Stimulated activated CD8-positive, alpha-beta memory T cell treated with anti-CD3 and anti-CD28 coated beads, Interleukin-4, amount 100 ng/mL, for 24 hours (primary cell): ENCODE measurements around the gene FAM81A.
"Not testable (repeated sequence)": the region's sequence is repeated elsewhere in the genome, so short reads cannot be mapped to it uniquely, and the experiment has no call there.

Source experiments
- DNase-seq: peaks from one replicate; pipeline ENCODE4 v3.0.0-alpha.2; 2020; ENCODE audit warnings: low read depth

FAM81A gene

GRCh38 chr15:59428898-59429297 lies 9.1 kb upstream of the FAM81A start:
- DNase-seq = not testable (repeated sequence)

DNA sequence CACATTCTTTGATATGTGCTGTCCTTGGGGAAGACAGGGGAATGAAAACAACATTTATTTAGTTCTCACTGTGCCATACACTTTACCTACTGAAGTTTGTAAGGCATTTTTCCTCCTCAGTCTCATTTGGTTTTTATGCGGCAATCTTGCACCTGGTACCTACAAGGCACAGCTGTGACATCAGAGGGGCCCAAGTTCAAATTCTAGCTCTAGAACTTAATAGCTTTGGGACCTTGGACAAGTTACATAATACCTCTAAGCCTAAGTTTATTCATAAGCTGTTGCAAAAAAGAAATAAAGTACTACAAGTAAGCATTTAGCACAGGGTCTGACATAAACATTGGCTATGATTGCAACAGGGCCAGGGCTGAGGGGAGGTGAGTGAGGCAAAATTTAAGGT lies 5.6 kb upstream of the FAM81A start:
- DNase-seq = no peak

DNA sequence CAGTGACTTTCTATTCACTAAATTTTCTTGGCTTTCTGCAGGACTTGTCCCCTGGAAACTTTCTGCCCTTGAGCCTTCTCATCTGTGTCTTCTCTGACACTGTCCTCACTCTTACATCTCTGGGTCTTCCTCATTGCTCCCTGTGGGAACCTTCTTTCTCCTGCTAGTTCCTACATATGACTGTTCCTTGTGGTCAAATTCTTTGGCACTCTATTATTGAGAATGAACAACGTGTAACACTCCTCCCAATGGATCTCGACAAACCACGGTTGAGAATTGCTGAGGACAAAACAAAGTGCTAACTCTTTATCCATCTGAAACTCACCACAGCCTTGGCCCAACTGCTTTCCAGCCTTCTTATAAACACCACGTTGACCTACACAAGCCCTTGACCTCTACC lies 3.5 kb upstream of the FAM81A start:
- no peak for DNase-seq

- no peak for DNase-seq
Observed at GRCh38 chr15:59436774-59437141, 1.2 kb upstream of the FAM81A start.

GRCh38 chr15:59437142-59437816 lies 707 bp upstream of the FAM81A start:
- no peak for DNase-seq

GRCh38 chr15:59438625-59439290 lies 772 bp downstream of the FAM81A start:
- no peak for DNase-seq

- DNase-seq = no peak
Observed at GRCh38 chr15:59439576-59439975, 1.6 kb downstream of the FAM81A start.

- no peak for DNase-seq
Observed at GRCh38 chr15:59443341-59444072, 5.5 kb downstream of the FAM81A start.

DNA sequence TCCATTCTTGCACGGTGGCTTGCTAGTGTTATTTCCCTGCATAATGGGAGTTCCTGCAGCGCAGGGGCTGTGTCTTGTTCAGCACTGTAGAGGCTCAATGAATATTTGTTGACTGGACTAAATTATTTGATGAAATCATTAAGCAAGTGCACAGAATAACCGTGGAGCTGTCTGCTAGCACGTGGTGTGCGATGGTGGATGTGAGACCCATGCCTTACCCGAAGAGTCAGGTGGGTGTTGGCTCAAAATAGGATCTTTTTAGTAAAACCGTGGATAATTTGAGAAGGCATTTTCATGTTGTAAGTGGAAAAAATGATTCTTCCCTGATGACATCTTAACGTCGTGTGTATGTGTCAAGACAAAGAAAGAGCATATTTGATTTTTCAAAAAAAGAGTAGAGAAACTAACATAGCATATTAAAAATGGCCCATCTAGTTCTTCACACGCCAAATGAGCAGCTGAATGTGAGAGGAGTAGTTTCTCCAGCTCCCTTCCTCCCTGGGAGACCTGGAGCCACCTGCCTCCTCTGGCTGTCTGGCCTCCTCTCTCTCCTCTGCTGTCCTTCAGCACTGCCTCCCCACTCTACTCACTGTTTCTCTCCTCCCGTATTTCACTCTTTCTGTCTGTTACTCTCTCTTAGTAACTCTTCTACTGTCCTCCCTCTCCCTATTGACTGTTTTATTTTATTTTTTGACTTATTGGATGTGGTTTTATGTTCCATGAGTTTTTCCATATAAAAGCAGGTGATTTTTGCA lies 6.3 kb downstream of the FAM81A start:
- no peak for DNase-seq

DNA sequence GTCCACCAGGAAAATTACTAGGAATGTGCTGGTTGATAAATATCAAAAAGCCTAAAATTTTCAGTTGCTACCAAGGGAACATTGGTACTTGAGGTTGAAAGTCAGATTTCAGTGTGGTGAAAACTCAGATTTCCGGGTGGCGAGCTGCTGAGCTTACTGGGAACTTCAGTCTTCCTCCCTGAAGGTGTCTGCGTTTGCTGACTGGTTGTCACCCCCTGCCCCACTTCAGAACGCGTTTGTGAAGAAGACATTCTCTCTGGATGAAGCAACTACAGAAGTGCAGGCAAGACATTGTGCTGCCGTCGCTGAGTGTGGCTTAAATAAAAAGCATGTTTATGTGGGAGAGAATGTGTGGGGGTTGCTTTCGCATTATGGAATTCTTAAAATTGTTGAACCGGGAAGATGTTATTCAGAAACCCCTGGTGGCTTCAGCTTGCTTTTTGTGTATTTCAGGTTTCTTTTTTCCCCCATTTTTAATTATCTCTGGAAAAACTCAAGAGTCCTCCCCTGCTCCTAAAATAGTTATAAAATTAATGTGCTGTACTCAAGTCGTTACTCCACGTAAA lies 7.1 kb downstream of the FAM81A start:
- DNase-seq = no peak

DNA sequence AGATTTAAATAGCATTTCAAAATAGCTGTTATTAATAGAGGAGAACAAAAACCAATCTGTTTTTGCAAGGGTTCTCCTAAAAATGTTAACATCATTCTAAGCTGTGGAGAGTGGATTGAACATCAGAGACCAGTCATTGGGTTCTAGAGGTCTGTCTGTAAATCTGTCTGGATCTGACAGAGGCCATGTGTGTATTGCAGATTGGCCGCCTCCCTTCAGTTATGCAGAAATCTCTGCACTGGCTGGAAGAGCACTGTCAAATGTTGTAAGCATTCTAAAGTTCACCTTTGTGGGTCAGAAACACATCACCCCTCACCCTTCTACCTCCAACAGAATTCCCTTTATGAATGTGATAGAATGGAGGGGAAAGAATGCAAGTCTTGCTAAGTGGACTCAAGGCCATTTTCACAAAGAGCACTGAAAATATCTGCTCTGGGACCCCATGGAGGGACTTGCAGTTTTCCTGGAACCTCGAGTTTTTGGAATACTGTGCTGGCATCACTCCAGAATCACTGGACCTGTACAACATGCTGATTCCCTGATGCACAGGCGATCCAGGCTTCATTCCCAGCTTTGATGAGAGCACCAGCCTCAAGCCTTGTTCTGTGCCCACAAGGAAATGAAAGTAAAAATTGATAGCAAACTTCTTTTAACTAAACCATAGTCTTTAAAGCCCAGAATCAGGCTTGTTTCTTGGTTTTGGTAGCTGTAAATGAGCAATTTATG lies 8.4 kb downstream of the FAM81A start:
- DNase-seq = no peak

DNA sequence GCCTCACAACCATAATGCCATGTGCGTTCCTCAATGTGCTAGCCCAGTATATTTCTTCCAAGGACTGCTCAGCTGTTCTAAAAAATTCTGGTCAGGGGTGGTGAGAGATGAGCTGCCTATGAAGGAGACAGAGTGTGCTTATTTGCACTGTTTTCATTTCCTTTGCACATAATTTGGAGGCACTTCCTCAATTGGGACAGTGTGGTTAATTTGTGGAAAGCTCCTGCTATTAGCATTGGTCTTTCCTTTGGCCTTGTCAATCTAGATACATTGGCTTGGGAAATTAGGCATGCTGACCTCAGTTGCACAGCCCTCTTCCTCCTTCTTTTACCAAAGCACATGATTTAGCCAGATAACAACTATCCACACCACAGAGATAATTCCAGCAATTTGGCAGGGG lies 9.4 kb downstream of the FAM81A start:
- DNase-seq = no peak

DNA sequence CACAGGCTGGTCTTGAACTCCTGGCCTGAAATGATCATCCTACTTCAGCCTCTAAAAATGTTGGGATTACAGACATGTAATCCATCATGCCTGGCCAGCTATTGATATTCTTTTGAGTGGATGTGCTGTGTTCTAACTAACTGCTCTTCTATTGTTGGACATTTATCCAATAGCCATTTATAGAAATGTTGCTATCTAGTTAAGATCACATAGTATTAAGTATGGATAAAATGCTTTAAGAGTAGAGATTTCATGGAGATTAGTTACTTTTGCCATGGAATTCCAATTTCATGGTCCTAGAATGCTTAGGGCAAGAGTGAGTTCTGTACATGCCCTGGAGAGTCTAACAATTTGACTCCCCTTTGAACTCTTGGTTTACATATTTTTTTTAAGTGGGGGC lies 10.9 kb downstream of the FAM81A start:
- DNase-seq = no peak

DNA sequence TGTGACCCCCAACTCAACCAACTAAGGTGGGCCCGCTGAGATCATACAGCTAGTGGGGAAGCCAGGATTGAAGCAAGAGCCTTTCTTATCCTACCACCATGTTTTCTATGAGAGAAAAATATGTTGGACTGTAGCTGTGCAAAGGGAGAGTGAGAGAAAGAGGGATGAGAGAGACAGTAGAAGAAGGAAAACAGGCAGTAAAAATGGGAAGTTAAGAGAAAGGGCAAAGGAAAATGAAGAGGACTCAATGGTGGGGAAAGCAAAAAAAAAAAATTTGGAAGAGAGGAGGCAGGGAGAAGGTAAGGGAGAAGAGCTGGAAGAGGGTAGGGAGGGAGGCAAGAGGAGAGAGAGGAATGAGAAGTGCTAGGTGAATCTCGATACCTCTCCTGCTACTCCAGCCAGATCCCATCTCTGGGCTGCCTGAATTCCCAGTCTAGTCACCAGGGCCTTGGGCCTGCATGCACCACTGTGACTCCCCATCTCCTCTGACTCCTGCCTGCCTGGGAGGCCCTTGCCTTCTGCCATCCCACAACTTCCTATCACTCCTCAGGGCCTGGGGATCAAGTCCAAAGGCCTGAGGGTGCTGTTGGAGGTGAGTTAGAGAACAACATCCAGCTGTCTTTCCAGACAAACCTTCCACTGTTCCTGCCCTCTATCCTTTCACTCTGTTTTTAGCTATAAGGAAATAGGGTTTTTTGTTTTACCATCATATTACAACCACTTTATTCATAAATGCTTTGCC lies 15.7 kb downstream of the FAM81A start:
- no peak for DNase-seq

DNA sequence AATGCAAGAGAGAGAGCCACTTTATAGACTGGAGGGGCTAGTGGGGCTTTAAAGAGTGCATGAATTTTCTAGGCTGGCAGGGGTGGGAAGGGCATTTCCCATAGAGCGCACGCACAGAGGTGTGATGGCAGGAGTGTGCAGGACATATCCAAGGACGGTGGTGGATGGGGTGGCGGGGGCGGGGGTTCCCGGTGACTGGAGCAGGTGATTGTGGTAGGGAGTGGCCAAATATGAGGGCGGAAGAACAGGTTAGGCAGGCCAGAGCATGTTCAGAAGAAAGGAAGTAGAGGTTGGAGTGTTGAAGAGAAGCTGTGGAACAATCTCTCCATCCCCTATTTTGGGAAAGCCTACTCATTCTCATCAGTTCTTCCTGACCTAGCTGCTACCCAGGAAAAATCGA lies 18.1 kb downstream of the FAM81A start:
- DNase-seq = no peak

GRCh38 chr15:59457103-59457502 lies 19.1 kb downstream of the FAM81A start:
- no peak for DNase-seq

GRCh38 chr15:59461521-59461920 lies 23.5 kb downstream of the FAM81A start:
- no peak for DNase-seq

DNA sequence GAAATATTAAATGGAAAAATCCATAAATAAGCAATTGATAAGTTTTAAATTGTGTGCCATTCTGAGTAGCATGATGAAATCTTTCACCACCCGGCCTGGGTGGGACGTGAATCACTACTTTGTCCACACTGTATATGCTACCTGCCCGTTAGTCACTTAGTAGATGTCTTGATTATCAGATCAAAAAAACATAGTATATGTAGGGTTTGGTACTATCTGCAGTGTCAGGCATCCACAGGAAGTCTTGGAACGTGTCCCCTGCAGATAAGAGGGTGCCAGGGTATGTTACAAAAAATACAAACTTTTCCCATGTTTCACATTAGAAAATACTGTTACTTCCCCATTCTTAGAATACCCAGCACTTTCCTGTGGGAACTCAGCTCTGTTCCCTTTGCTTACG lies 35.2 kb downstream of the FAM81A start:
- no peak for DNase-seq

GRCh38 chr15:59475161-59475560 lies 37.2 kb downstream of the FAM81A start:
- not testable (repeated sequence) for DNase-seq

DNA sequence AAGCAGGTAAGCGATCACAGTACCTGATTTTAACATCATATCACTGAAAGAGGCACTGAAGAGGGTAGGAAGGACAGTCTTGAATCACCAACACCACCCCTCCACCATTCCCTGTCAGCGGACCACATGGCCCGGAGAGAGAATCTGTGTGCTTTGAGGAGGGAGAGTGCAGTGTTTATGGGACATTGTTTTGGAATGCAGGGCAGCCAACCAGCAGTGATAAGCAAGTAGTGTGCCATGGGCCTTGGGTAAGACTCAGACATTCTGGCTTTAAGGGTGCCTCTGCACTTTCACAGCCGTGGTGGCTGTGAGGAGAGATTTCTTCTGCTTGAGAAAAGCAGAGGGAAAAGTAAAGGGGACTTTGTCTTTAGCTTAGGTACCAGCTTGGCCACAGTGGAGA lies 46.4 kb downstream of the FAM81A start:
- DNase-seq = no peak

DNA sequence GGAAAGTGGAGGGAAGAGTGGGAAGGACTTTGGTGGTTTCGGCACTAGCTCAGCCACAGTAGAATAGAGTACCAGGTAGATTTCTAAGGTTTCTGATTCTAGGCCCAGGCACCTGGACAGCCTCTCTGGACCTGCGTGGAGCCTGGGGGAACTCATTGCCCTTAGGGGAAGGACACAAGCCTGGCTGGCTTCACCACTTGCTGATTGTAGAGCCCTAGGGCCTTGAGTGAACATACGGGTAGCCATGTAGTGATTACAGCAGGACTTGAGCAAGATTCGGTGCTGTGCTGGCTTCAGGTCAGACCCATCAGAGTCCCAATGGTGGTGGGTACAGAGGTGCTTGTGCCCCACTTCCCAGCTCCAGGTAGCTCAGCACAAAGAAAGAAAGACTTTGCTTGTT lies 47.0 kb downstream of the FAM81A start:
- DNase-seq = no peak
